NCI-H510A (cell line): ENCODE data around the gene ASTN2.
A peak's percentile ranks its signal among the peaks of the same experiment; 100 is the strongest.

Source experiments
- DNase-seq: peaks from one replicate; lab custom pipeline; 2025; lab: John Stamatoyannopoulos, UW

The ASTN2 gene

GRCh38 chr9:116627433-116627832 is 787.4 kb downstream of the ASTN2 start:
- no peak for DNase-seq

GRCh38 chr9:116626762-116627161 is 788.1 kb downstream of the ASTN2 start:
- DNase-seq: no peak

- no peak for DNase-seq
These were observed 791.1 kb downstream of the ASTN2 start for GRCh38 chr9:116623715-116624114.

- DNase-seq: no peak
These were observed 797.5 kb downstream of the ASTN2 start for GRCh38 chr9:116617389-116617788.

- no peak for DNase-seq
These were observed 798.4 kb downstream of the ASTN2 start for GRCh38 chr9:116616304-116616914.

- DNase-seq: no peak
These were observed 806.8 kb downstream of the ASTN2 start for GRCh38 chr9:116608064-116608463.

GRCh38 chr9:116605904-116606341 is 808.9 kb downstream of the ASTN2 start:
- no peak for DNase-seq

GRCh38 chr9:116605060-116605459 is 809.8 kb downstream of the ASTN2 start:
- no peak for DNase-seq

GRCh38 chr9:116604251-116604650 is 810.6 kb downstream of the ASTN2 start:
- no peak for DNase-seq

GRCh38 chr9:116599342-116599884 is 815.4 kb downstream of the ASTN2 start:
- no peak for DNase-seq

- DNase-seq: no peak
These were observed 818.2 kb downstream of the ASTN2 start for GRCh38 chr9:116596646-116597045.

GRCh38 chr9:116594547-116594946 is 820.3 kb downstream of the ASTN2 start:
- DNase-seq: no peak

GRCh38 chr9:116592970-116593369 is 821.9 kb downstream of the ASTN2 start:
- DNase-seq: no peak

GRCh38 chr9:116589392-116590354 is 825.2 kb downstream of the ASTN2 start:
- no peak for DNase-seq

- no peak for DNase-seq
These were observed 826.9 kb downstream of the ASTN2 start for GRCh38 chr9:116587919-116588318.

GRCh38 chr9:116585896-116586295 is 829.0 kb downstream of the ASTN2 start:
- no peak for DNase-seq

- no peak for DNase-seq
These were observed 829.7 kb downstream of the ASTN2 start for GRCh38 chr9:116585204-116585603.

- DNase-seq: no peak
These were observed 834.0 kb downstream of the ASTN2 start for GRCh38 chr9:116580853-116581252.

- DNase-seq: no peak
These were observed 838.5 kb downstream of the ASTN2 start for GRCh38 chr9:116576386-116576785.

GRCh38 chr9:116574027-116574679 is 840.7 kb downstream of the ASTN2 start:
- DNase-seq: no peak

- peak; percentile 10 for DNase-seq
These were observed 842.6 kb downstream of the ASTN2 start for GRCh38 chr9:116572095-116572748.

- no peak for DNase-seq
These were observed 845.7 kb downstream of the ASTN2 start for GRCh38 chr9:116569111-116569510.
